Coronary artery (tissue), 2 donors: ENCODE data around the gene UTS2R.
A peak's percentile ranks its signal among the peaks of the same experiment; 100 is the strongest.

Source experiments
- DNase-seq: peaks from one replicate; pipeline ENCODE4 v3.0.0-alpha.2; 2017; ENCODE audit warnings: low spot score
- H3K27ac ChIP-seq, 2 donors: fragments of 200-600 bp; sonication (generic); one replicate each; pipeline ENCODE4 v1.5.1; 2016 to 2019
- H3K4me3 ChIP-seq: fragments of 200-600 bp; sonication (generic); 2 replicates; pipeline ENCODE4 v1.5.1; 2016; ENCODE audit warnings: mild to moderate bottlenecking, moderate library complexity
- CTCF ChIP-seq: fragments of 200-600 bp; sonication (generic); IDR thresholded peaks from one replicate; pipeline ENCODE4 v1.5.1; 2019; ENCODE audit warnings: antibody characterized with exemption

The UTS2R gene

GRCh38 chr17:82351713-82352488, 19.7 kb upstream of the UTS2R start:
- peak; percentile 99 for TF ChIP-seq CTCF
- no peak overlapping the region for H3K27ac ChIP-seq
- no peak for DNase-seq
- H3K4me3 ChIP-seq: no peak overlapping the region

- no peak for TF ChIP-seq CTCF
- Histone ChIP-seq H3K4me3 (no peak overlapping the region), H3K27ac (no peak overlapping the region)
- DNase-seq: no peak
Observed at GRCh38 chr17:82353484-82353883, 18.1 kb upstream of the UTS2R start.

- no peak for DNase-seq
- no peak overlapping the region for H3K27ac ChIP-seq
- TF ChIP-seq CTCF: no peak
- no peak overlapping the region for H3K4me3 ChIP-seq
Observed at GRCh38 chr17:82354804-82355308, 16.7 kb upstream of the UTS2R start.

- Histone ChIP-seq H3K27ac (no peak overlapping the region), H3K4me3 (no peak overlapping the region)
- no peak for DNase-seq
- TF ChIP-seq CTCF: no peak
Observed at GRCh38 chr17:82355770-82356427, 15.7 kb upstream of the UTS2R start.

GRCh38 chr17:82356845-82357355, 14.7 kb upstream of the UTS2R start:
- no peak overlapping the region for H3K4me3 ChIP-seq
- TF ChIP-seq CTCF: no peak
- H3K27ac ChIP-seq: no peak overlapping the region
- DNase-seq: no peak

GRCh38 chr17:82357394-82357793, 14.2 kb upstream of the UTS2R start:
- no peak for DNase-seq
- no peak overlapping the region for H3K4me3 ChIP-seq
- no peak for TF ChIP-seq CTCF
- no peak overlapping the region for H3K27ac ChIP-seq
